GM23338 (cell line): ENCODE data around the gene DCP1B. TPM values are rescaled to one million over a fixed set of nuclear protein-coding genes. Genes with fewer than 3 reads are reported as not detected.

ENCODE experiments used
- ATAC-seq: fragments of 200-7000 bp; cut with Tn5 transposase; 3 replicates; pipeline ENCODE4 v1.9.1; 2020
- DNase-seq: peaks from one replicate; pipeline ENCODE4 v3.0.0-alpha.2; 2015; ENCODE audit warnings: low spot score
- H2AFZ ChIP-seq: fragments of 200-600 bp; sonication (generic); 2 replicates; pipeline ENCODE4 v1.8.0; 2016; ENCODE audit warnings: antibody characterized with exemption, mild to moderate bottlenecking, moderate library complexity
- H3F3A ChIP-seq: fragments of 200-600 bp; sonication (generic); replicated peaks from 2 replicates; pipeline ENCODE4 v1.8.0; 2017; ENCODE audit warnings: antibody characterized with exemption, mixed run types, low read depth
- H3K27ac ChIP-seq: fragments of 200-600 bp; sonication (generic); 2 replicates; pipeline ENCODE4 v1.6.1; 2016; ENCODE audit warnings: low read depth
- H3K27me3 ChIP-seq: fragments of 200-600 bp; sonication (generic); 2 replicates; pipeline ENCODE4 v1.8.0; 2016; ENCODE audit warnings: mild to moderate bottlenecking, mixed run types, moderate library complexity; ENCODE audit not compliant: insufficient read depth
- H3K36me3 ChIP-seq: fragments of 200-600 bp; sonication (generic); 2 replicates; pipeline ENCODE4 v1.8.0; 2016; ENCODE audit warnings: mild to moderate bottlenecking; ENCODE audit not compliant: insufficient read depth
- H3K4me1 ChIP-seq: fragments of 200-600 bp; sonication (generic); 2 replicates; pipeline ENCODE4 v1.8.0; 2016; ENCODE audit warnings: mild to moderate bottlenecking, moderate library complexity; ENCODE audit not compliant: insufficient read depth
- H3K4me2 ChIP-seq: fragments of 200-600 bp; sonication (generic); 2 replicates; pipeline ENCODE4 v1.7.1; 2017; ENCODE audit warnings: mixed run types
- H3K4me3 ChIP-seq: fragments of 200-600 bp; sonication (generic); 2 replicates; pipeline ENCODE4 v1.6.1; 2016; ENCODE audit warnings: mixed run types
- H3K79me2 ChIP-seq: fragments of 200-600 bp; sonication (generic); replicated peaks from 2 replicates; pipeline ENCODE4 v1.8.0; 2017; ENCODE audit warnings: mild to moderate bottlenecking; ENCODE audit not compliant: insufficient read depth
- H3K9me2 ChIP-seq: fragments of 200-600 bp; sonication (generic); 2 replicates; pipeline ENCODE4 v1.8.0; 2017; ENCODE audit not compliant: insufficient read depth
- H4K20me1 ChIP-seq: fragments of 200-600 bp; sonication (generic); replicated peaks from 2 replicates; pipeline ENCODE4 v1.8.0; 2017; ENCODE audit warnings: mild to moderate bottlenecking; ENCODE audit not compliant: insufficient read depth
- H3K27ac Mint-ChIP-seq: 2 replicates; pipeline ENCODE4 v1.8.0; 2020; ENCODE audit warnings: inconsistent platforms, mild to moderate bottlenecking, moderate library complexity, mixed read lengths
- H3K27me3 Mint-ChIP-seq: 3 replicates; pipeline ENCODE4 v1.8.0; 2022; ENCODE audit warnings: low read depth, mild to moderate bottlenecking, moderate library complexity, mixed read lengths, inconsistent platforms; ENCODE audit not compliant: insufficient read depth, poor library complexity
- H3K36me3 Mint-ChIP-seq: 3 replicates; pipeline ENCODE4 v1.8.0; 2021; ENCODE audit warnings: low read depth, mild to moderate bottlenecking, inconsistent platforms, moderate library complexity, mixed read lengths
- H3K4me1 Mint-ChIP-seq: 3 replicates; pipeline ENCODE4 v1.8.0; 2020; ENCODE audit warnings: mild to moderate bottlenecking, inconsistent platforms, mixed read lengths
- H3K4me3 Mint-ChIP-seq: 3 replicates; pipeline ENCODE4 v1.8.0; 2021; ENCODE audit warnings: moderate library complexity, mild to moderate bottlenecking, inconsistent platforms, mixed read lengths
- H3K9me3 Mint-ChIP-seq: 3 replicates; pipeline ENCODE4 v1.8.0; 2020; ENCODE audit warnings: moderate library complexity, mild to moderate bottlenecking, inconsistent platforms, mixed read lengths
- CREB1 ChIP-seq: fragments of 250-450 bp; sonication (Bioruptor Pico); IDR thresholded peaks from 2 replicates; pipeline ENCODE4 v1.5.0; 2020; ENCODE audit warnings: low read depth, mild to moderate bottlenecking, moderate library complexity
- CTCF ChIP-seq, 2 experiments: fragments of 200-600 bp in 1 of 2; sonication (generic) in 1 of 2; conservative IDR thresholded peaks; 2 replicates each; pipeline versions ENCODE4 v1.5.1 to v1.6.1; 2016 to 2017; ENCODE audit warnings: antibody characterized with exemption in 2 of 2, low read depth in 2 of 2, mild to moderate bottlenecking in 2 of 2, moderate library complexity in 1 of 2
- EZH2 ChIP-seq: fragments of 200-600 bp; sonication (generic); IDR thresholded peaks from one replicate; pipeline ENCODE4 v1.8.0; 2017; ENCODE audit warnings: antibody characterized with exemption, mild to moderate bottlenecking, low read depth; ENCODE audit not compliant: unreplicated experiment
- EZH2phosphoT487 ChIP-seq: fragments of 200-600 bp; sonication (generic); IDR thresholded peaks from one replicate; pipeline ENCODE4 v1.8.1; 2018; ENCODE audit warnings: antibody characterized with exemption; ENCODE audit not compliant: unreplicated experiment
- JUNB ChIP-seq: IDR thresholded peaks from one replicate; pipeline ENCODE4 v1.6.1; 2016; ENCODE audit warnings: antibody characterized with exemption; ENCODE audit not compliant: unreplicated experiment
- NANOG ChIP-seq: IDR thresholded peaks from 2 replicates; pipeline ENCODE4 v1.6.1; 2016; ENCODE audit warnings: antibody characterized with exemption, borderline replicate concordance
- POLR2AphosphoS5 ChIP-seq: IDR thresholded peaks from 2 replicates; pipeline ENCODE4 v1.6.1; 2016; ENCODE audit warnings: antibody characterized with exemption, low read depth
- STAT1 ChIP-seq: IDR thresholded peaks from one replicate; pipeline ENCODE4 v1.6.1; 2016; ENCODE audit warnings: antibody characterized with exemption; ENCODE audit not compliant: unreplicated experiment
- ZNF114 ChIP-seq: fragments of 250-450 bp; sonication (Bioruptor Pico); IDR thresholded peaks from 2 replicates; pipeline ENCODE4 v1.5.0; 2020; ENCODE audit warnings: mild to moderate bottlenecking, moderate library complexity
- ZNF331 ChIP-seq: fragments of 250-450 bp; sonication (Bioruptor Pico); IDR thresholded peaks from 2 replicates; pipeline ENCODE4 v1.5.0; 2020; ENCODE audit warnings: low read depth, mild to moderate bottlenecking, moderate library complexity
- polyA plus RNA-seq: library from polyadenylated mRNA; unstranded; fragments of >200 nt; fragmentation: Nextera tagmentation; extraction: Ambion mirVana; gene quantifications from 2 replicates; pipeline ENCODE4 v1.2.1, GENCODE V29; 2016
- total RNA-seq: library from RNA; depleted of rRNA; stranded (reverse); fragments of >200 nt; shearing (Covaris generic); gene quantifications from 2 replicates; pipeline ENCODE4 v1.2.3, GENCODE V29; 2014
- TF ChIP-seq, protein P1 (sequence below): IDR thresholded peaks from one replicate; pipeline ENCODE4 v1.6.1; 2018; ENCODE audit warnings: antibody characterized with exemption; ENCODE audit not compliant: unreplicated experiment
- TF ChIP-seq, protein P2 (sequence below): IDR thresholded peaks from 2 replicates; pipeline ENCODE4 v1.6.1; 2016; ENCODE audit warnings: antibody characterized with exemption

Gene DCP1B
- total and polyA plus RNA-seq, 2 experiments from 2014 or later: 24.4 to 29.8 TPM

- no peaks in the 10 kb centered on the region for H3K9me2 ChIP-seq
- no peak overlapping the region for H3K4me2 ChIP-seq
- no peaks in the 10 kb centered on the region for H3K27me3 ChIP-seq
- H4K20me1 ChIP-seq: no peaks in the 10 kb centered on the region
- no peak overlapping the region for H3K27ac ChIP-seq
- Mint-ChIP-seq H3K9me3 (no peaks in the 10 kb centered on the region), H3K4me3 (no peak overlapping the region), H3K27ac (no peak overlapping the region), H3K36me3 (no peaks in the 10 kb centered on the region), H3K27me3 (peaks cover 12% of the 10 kb centered on the region), H3K4me1 (no peaks in the 10 kb centered on the region; the same call in 2 of the 3 replicates)
- no peak overlapping the region for H3K4me3 ChIP-seq
- H3K79me2 ChIP-seq: no peaks in the 10 kb centered on the region
- H3K4me1 ChIP-seq: no peaks in the 10 kb centered on the region
- TF ChIP-seq, protein P1, sequence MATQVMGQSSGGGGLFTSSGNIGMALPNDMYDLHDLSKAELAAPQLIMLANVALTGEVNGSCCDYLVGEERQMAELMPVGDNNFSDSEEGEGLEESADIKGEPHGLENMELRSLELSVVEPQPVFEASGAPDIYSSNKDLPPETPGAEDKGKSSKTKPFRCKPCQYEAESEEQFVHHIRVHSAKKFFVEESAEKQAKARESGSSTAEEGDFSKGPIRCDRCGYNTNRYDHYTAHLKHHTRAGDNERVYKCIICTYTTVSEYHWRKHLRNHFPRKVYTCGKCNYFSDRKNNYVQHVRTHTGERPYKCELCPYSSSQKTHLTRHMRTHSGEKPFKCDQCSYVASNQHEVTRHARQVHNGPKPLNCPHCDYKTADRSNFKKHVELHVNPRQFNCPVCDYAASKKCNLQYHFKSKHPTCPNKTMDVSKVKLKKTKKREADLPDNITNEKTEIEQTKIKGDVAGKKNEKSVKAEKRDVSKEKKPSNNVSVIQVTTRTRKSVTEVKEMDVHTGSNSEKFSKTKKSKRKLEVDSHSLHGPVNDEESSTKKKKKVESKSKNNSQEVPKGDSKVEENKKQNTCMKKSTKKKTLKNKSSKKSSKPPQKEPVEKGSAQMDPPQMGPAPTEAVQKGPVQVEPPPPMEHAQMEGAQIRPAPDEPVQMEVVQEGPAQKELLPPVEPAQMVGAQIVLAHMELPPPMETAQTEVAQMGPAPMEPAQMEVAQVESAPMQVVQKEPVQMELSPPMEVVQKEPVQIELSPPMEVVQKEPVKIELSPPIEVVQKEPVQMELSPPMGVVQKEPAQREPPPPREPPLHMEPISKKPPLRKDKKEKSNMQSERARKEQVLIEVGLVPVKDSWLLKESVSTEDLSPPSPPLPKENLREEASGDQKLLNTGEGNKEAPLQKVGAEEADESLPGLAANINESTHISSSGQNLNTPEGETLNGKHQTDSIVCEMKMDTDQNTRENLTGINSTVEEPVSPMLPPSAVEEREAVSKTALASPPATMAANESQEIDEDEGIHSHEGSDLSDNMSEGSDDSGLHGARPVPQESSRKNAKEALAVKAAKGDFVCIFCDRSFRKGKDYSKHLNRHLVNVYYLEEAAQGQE: no peak
- TF ChIP-seq ZNF114 (CRISPR knock-in tag): no peak
- no peak for TF ChIP-seq STAT1
- no peak overlapping the region for H2AFZ ChIP-seq
- no peaks in the 10 kb centered on the region for H3K36me3 ChIP-seq
- DNase-seq (no peak), ATAC-seq (no peak)
- peaks cover 4% of the 10 kb centered on the region; the same call in 1 of the 2 replicates for H3F3A ChIP-seq
These were observed 72.6 kb downstream of the DCP1B start for GRCh38 chr12:1931642-1932041.

DNA sequence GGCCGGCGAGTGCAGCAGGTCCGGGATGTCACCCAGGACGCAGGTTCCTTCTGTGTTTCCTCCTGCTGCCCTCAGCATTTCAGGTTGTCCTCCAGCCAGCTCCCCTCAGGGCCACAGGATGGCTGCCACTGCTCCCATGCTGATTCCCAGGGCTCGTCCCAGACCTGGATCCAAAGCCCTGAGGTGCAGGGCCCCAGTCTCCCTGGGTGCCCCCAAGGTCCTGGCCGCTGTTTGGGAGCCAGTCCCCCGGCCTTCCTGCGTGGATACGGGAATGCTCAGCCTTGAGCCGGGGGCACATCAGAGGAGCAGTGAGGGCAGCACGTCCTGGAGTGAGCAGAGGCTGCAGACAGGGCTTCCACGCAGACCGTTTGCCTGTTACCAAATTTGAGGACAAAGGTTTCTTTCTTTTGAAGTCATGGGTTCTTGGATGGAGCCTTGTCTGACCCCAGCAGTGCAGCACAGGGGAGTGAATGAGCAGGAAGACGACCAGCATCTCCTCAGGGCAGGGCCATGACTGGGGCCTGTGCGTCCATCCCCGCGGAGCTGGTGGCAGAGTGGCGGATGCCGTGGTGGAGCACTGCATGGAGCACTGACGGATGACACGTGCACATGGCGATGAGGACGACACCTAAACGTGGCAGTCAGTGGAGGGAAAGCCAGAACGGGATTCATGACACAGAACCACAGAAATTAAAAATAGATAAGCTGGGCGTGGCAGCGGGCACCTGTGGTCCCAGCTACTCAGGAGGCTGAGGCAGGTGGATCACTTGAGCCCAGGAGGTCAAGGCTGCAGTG lies 73.3 kb downstream of the DCP1B start:
- Histone ChIP-seq H3K9me2 (no peaks in the 10 kb centered on the region), H3K4me3 (no peak overlapping the region), H4K20me1 (no peaks in the 10 kb centered on the region), H3K36me3 (no peaks in the 10 kb centered on the region), H3K27ac (no peak overlapping the region), H3K27me3 (no peaks in the 10 kb centered on the region), H3K4me1 (no peaks in the 10 kb centered on the region), H3K4me2 (no peak overlapping the region), H3K79me2 (no peaks in the 10 kb centered on the region), H3F3A (peaks cover 4% of the 10 kb centered on the region; the same call in 1 of the 2 replicates), H2AFZ (no peak overlapping the region)
- no peak overlapping the region for H3K27ac Mint-ChIP-seq
- DNase-seq: no peak
- ATAC-seq: no peak
- H3K4me3 Mint-ChIP-seq: no peak overlapping the region
- no peaks in the 10 kb centered on the region for H3K9me3 Mint-ChIP-seq
- no peaks in the 10 kb centered on the region; the same call in 2 of the 3 replicates for H3K4me1 Mint-ChIP-seq
- H3K27me3 Mint-ChIP-seq: peaks cover 12% of the 10 kb centered on the region
- no peaks in the 10 kb centered on the region for H3K36me3 Mint-ChIP-seq
- no peak for TF ChIP-seq ZNF114 (CRISPR knock-in tag)
- TF ChIP-seq JUNB: no peak
- TF ChIP-seq CTCF (conservative IDR thresholded peaks at IDR 0.05; ENCODE audit: low read depth in 2 of 2): no peak
- no peak for TF ChIP-seq POLR2AphosphoS5
- TF ChIP-seq NANOG: no peak
- TF ChIP-seq, protein P2, sequence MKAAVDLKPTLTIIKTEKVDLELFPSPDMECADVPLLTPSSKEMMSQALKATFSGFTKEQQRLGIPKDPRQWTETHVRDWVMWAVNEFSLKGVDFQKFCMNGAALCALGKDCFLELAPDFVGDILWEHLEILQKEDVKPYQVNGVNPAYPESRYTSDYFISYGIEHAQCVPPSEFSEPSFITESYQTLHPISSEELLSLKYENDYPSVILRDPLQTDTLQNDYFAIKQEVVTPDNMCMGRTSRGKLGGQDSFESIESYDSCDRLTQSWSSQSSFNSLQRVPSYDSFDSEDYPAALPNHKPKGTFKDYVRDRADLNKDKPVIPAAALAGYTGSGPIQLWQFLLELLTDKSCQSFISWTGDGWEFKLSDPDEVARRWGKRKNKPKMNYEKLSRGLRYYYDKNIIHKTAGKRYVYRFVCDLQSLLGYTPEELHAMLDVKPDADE: no peak
- TF ChIP-seq ZNF331 (CRISPR knock-in tag): no peak
- TF ChIP-seq EZH2phosphoT487: no peak
- TF ChIP-seq EZH2: no peak
- TF ChIP-seq, protein P1: no peak
- TF ChIP-seq CREB1: no peak
- no peak for TF ChIP-seq STAT1
